GM19193 (cell line): ENCODE data around the gene ASIC3.

ENCODE experiments used
- POLR2A ChIP-seq: IDR thresholded peaks from 4 replicates; pipeline ENCODE4 v1.6.1; 2011; ENCODE audit not compliant: insufficient read depth, insufficient read length; ENCODE audit errors: extremely low read depth

ASIC3 gene

GRCh38 chr7:151010307-151011096, 37.8 kb upstream of the ASIC3 start:
- no peak for TF ChIP-seq POLR2A

- TF ChIP-seq POLR2A, result no peak
These were observed 37.3 kb upstream of the ASIC3 start for GRCh38 chr7:151011097-151011409.

GRCh38 chr7:151012031-151012692, 36.2 kb upstream of the ASIC3 start:
- TF ChIP-seq POLR2A, result no peak

- no peak for TF ChIP-seq POLR2A
These were observed 35.4 kb upstream of the ASIC3 start for GRCh38 chr7:151012911-151013347.

GRCh38 chr7:151013356-151013732, 35.0 kb upstream of the ASIC3 start:
- TF ChIP-seq POLR2A, result no peak

- TF ChIP-seq POLR2A, result no peak
These were observed 34.4 kb upstream of the ASIC3 start for GRCh38 chr7:151013733-151014497.

- TF ChIP-seq POLR2A, result no peak
These were observed 33.4 kb upstream of the ASIC3 start for GRCh38 chr7:151014950-151015349.

GRCh38 chr7:151015967-151016366, 32.4 kb upstream of the ASIC3 start:
- no peak for TF ChIP-seq POLR2A

GRCh38 chr7:151016505-151016904, 31.8 kb upstream of the ASIC3 start:
- no peak for TF ChIP-seq POLR2A

- TF ChIP-seq POLR2A, result no peak
These were observed 31.4 kb upstream of the ASIC3 start for GRCh38 chr7:151016942-151017341.

GRCh38 chr7:151017370-151017952, 30.9 kb upstream of the ASIC3 start:
- no peak for TF ChIP-seq POLR2A

GRCh38 chr7:151017953-151018420, 30.3 kb upstream of the ASIC3 start:
- no peak for TF ChIP-seq POLR2A

GRCh38 chr7:151018421-151019129, 29.8 kb upstream of the ASIC3 start:
- no peak for TF ChIP-seq POLR2A

- no peak for TF ChIP-seq POLR2A
These were observed 29.2 kb upstream of the ASIC3 start for GRCh38 chr7:151019130-151019447.

- no peak for TF ChIP-seq POLR2A
These were observed 28.1 kb upstream of the ASIC3 start for GRCh38 chr7:151020231-151020630.
